Measurements from ENCODE around the gene GRM1.
"Not testable (repeated sequence)": the region's sequence is repeated elsewhere in the genome, so short reads cannot be mapped to it uniquely, and the experiment has no call there.

DNA sequence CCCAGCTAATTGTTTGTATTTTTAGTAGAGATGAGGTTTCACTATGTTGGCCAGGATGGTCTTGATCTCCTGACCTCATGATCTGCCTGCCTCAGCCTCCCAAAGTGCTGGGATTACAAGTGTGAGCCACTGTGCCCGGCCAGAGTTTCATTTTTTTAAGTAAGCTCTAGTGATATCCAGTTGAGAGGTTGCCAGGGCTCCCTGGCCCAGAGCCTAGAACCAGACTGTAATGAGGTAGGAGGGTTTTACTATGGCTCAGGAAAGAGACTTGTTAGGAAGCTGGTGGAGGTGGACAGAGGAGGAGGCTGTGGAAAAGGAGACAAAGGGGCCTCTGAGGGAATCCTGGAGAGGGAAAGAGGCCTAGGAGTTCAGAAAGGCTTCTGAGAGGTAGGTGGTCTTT, 242.3 kb downstream of the GRM1 start:
- TF ChIP-seq, protein P1, sequence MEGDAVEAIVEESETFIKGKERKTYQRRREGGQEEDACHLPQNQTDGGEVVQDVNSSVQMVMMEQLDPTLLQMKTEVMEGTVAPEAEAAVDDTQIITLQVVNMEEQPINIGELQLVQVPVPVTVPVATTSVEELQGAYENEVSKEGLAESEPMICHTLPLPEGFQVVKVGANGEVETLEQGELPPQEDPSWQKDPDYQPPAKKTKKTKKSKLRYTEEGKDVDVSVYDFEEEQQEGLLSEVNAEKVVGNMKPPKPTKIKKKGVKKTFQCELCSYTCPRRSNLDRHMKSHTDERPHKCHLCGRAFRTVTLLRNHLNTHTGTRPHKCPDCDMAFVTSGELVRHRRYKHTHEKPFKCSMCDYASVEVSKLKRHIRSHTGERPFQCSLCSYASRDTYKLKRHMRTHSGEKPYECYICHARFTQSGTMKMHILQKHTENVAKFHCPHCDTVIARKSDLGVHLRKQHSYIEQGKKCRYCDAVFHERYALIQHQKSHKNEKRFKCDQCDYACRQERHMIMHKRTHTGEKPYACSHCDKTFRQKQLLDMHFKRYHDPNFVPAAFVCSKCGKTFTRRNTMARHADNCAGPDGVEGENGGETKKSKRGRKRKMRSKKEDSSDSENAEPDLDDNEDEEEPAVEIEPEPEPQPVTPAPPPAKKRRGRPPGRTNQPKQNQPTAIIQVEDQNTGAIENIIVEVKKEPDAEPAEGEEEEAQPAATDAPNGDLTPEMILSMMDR (conservative IDR thresholded peaks at IDR 0.05; ENCODE audit: low read depth in 2 of 2): not testable (repeated sequence)
- TF ChIP-seq EZH2 (IDR thresholded peaks at IDR 0.05; ENCODE audit: low read depth, unreplicated experiment); EZH2phosphoT487 (IDR thresholded peaks at IDR 0.05; ENCODE audit: unreplicated experiment); JUNB (IDR thresholded peaks at IDR 0.05; ENCODE audit: unreplicated experiment); POLR2AphosphoS5 (IDR thresholded peaks at IDR 0.05; ENCODE audit: low read depth); STAT1 (IDR thresholded peaks at IDR 0.05; ENCODE audit: unreplicated experiment): not testable (repeated sequence)
- TF ChIP-seq, protein P2, sequence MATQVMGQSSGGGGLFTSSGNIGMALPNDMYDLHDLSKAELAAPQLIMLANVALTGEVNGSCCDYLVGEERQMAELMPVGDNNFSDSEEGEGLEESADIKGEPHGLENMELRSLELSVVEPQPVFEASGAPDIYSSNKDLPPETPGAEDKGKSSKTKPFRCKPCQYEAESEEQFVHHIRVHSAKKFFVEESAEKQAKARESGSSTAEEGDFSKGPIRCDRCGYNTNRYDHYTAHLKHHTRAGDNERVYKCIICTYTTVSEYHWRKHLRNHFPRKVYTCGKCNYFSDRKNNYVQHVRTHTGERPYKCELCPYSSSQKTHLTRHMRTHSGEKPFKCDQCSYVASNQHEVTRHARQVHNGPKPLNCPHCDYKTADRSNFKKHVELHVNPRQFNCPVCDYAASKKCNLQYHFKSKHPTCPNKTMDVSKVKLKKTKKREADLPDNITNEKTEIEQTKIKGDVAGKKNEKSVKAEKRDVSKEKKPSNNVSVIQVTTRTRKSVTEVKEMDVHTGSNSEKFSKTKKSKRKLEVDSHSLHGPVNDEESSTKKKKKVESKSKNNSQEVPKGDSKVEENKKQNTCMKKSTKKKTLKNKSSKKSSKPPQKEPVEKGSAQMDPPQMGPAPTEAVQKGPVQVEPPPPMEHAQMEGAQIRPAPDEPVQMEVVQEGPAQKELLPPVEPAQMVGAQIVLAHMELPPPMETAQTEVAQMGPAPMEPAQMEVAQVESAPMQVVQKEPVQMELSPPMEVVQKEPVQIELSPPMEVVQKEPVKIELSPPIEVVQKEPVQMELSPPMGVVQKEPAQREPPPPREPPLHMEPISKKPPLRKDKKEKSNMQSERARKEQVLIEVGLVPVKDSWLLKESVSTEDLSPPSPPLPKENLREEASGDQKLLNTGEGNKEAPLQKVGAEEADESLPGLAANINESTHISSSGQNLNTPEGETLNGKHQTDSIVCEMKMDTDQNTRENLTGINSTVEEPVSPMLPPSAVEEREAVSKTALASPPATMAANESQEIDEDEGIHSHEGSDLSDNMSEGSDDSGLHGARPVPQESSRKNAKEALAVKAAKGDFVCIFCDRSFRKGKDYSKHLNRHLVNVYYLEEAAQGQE (IDR thresholded peaks at IDR 0.05; ENCODE audit: unreplicated experiment): not testable (repeated sequence)
- TF ChIP-seq, protein P3, sequence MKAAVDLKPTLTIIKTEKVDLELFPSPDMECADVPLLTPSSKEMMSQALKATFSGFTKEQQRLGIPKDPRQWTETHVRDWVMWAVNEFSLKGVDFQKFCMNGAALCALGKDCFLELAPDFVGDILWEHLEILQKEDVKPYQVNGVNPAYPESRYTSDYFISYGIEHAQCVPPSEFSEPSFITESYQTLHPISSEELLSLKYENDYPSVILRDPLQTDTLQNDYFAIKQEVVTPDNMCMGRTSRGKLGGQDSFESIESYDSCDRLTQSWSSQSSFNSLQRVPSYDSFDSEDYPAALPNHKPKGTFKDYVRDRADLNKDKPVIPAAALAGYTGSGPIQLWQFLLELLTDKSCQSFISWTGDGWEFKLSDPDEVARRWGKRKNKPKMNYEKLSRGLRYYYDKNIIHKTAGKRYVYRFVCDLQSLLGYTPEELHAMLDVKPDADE (IDR thresholded peaks at IDR 0.05): not testable (repeated sequence)
